Measurements from ENCODE around the gene DNAH14. TPM values are rescaled to one million over a fixed set of nuclear protein-coding genes. Genes with fewer than 3 reads are reported as not detected.
"Not testable (repeated sequence)": the region's sequence is repeated elsewhere in the genome, so short reads cannot be mapped to it uniquely, and the experiment has no call there.

DNAH14 gene
- total RNA-seq, 1 experiment from 2014 or later = 69.7 TPM

GRCh38 chr1:224995602-224996001, 66.1 kb downstream of the DNAH14 start:
- intact Hi-C loops (cut with micrococcal nuclease) = no loop called here
- ChIA-PET POLR2A (interaction anchor here (0.6 kb wide), 2 partner anchors 52 to 1189 kb away, joined by 3 to 6 read pairs; no protein-coding TSS in a partner anchor), CTCF (no interaction called here)
- no peaks in the 10 kb centered on the region for H3K27me3 Mint-ChIP-seq (ENCODE audit: insufficient read depth, unreplicated experiment)
- peaks cover 11% of the 10 kb centered on the region for H3K4me1 Mint-ChIP-seq (ENCODE audit: insufficient read depth, unreplicated experiment)
- BruUV-seq (replicated peaks) = no TSS peak
- no peak overlapping the region for H3K27ac Mint-ChIP-seq (ENCODE audit: low read depth, unreplicated experiment)
- peaks cover 13% of the 10 kb centered on the region for H3K9me3 Mint-ChIP-seq (ENCODE audit: unreplicated experiment)
- no peak overlapping the region for H3K4me3 Mint-ChIP-seq (ENCODE audit: unreplicated experiment)
- no peak for DNase-seq (ENCODE audit: unreplicated experiment)
- H3K36me3 Mint-ChIP-seq (ENCODE audit: insufficient read depth, unreplicated experiment) = no peaks in the 10 kb centered on the region
- TF ChIP-seq, protein P1, sequence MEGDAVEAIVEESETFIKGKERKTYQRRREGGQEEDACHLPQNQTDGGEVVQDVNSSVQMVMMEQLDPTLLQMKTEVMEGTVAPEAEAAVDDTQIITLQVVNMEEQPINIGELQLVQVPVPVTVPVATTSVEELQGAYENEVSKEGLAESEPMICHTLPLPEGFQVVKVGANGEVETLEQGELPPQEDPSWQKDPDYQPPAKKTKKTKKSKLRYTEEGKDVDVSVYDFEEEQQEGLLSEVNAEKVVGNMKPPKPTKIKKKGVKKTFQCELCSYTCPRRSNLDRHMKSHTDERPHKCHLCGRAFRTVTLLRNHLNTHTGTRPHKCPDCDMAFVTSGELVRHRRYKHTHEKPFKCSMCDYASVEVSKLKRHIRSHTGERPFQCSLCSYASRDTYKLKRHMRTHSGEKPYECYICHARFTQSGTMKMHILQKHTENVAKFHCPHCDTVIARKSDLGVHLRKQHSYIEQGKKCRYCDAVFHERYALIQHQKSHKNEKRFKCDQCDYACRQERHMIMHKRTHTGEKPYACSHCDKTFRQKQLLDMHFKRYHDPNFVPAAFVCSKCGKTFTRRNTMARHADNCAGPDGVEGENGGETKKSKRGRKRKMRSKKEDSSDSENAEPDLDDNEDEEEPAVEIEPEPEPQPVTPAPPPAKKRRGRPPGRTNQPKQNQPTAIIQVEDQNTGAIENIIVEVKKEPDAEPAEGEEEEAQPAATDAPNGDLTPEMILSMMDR (IDR thresholded peaks at IDR 0.05; ENCODE audit: unreplicated experiment) = no peak

DNA sequence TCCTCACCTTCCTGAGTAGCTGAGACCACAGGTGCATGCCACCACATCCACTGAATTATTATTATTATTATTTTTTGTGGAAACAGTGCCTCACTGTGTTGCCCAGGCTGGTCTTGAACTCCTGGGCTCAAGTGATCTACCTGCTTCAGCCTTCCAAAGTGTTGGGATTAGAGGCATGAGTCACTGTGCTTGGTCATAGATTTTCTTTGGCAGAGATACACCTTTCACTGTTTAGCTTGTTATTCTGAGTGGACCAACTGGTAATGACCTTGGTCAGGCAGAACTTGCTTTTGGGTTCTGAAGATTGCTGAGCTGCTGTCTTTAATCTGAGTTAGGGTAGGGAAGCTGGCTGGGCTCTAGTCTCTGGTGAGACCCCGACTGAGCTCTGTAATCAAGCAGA, 66.8 kb downstream of the DNAH14 start:
- BruUV-seq (replicated peaks) = no TSS peak
- H3K36me3 Mint-ChIP-seq (ENCODE audit: insufficient read depth, unreplicated experiment) = peaks cover 5% of the 10 kb centered on the region
- CTCF ChIA-PET = interaction anchor here (0.7 kb wide), 1 partner anchor 10 kb away, joined by 3 read pairs; no protein-coding TSS in a partner anchor
- POLR2A ChIA-PET = interaction anchor here (0.6 to 1.1 kb wide), 3 partner anchors 11 to 1189 kb away, joined by 4 to 6 read pairs (median 5); no protein-coding TSS in a partner anchor
- peaks cover 13% of the 10 kb centered on the region for H3K9me3 Mint-ChIP-seq (ENCODE audit: unreplicated experiment)
- TF ChIP-seq, protein P1 (IDR thresholded peaks at IDR 0.05; ENCODE audit: unreplicated experiment) = no peak
- no peak overlapping the region for H3K4me3 Mint-ChIP-seq (ENCODE audit: unreplicated experiment)
- H3K27ac Mint-ChIP-seq (ENCODE audit: low read depth, unreplicated experiment) = no peak overlapping the region
- H3K27me3 Mint-ChIP-seq (ENCODE audit: insufficient read depth, unreplicated experiment) = no peaks in the 10 kb centered on the region
- peak; percentile 79 for DNase-seq (ENCODE audit: unreplicated experiment)
- intact Hi-C loops (cut with micrococcal nuclease) = no loop called here
- peaks cover 11% of the 10 kb centered on the region for H3K4me1 Mint-ChIP-seq (ENCODE audit: insufficient read depth, unreplicated experiment)

GRCh38 chr1:224998185-224998584, 68.7 kb downstream of the DNAH14 start:
- ChIA-PET POLR2A (no interaction called here), CTCF (interaction anchor here (0.7 kb wide), 1 partner anchor 346 kb away, joined by 3 read pairs; no protein-coding TSS in a partner anchor)
- TF ChIP-seq, protein P1 (IDR thresholded peaks at IDR 0.05; ENCODE audit: unreplicated experiment) = no peak
- Mint-ChIP-seq H3K27ac (ENCODE audit: low read depth, unreplicated experiment) (no peak overlapping the region), H3K36me3 (ENCODE audit: insufficient read depth, unreplicated experiment) (peaks cover 6% of the 10 kb centered on the region), H3K27me3 (ENCODE audit: insufficient read depth, unreplicated experiment) (no peaks in the 10 kb centered on the region), H3K4me1 (ENCODE audit: insufficient read depth, unreplicated experiment) (peaks cover 11% of the 10 kb centered on the region), H3K4me3 (ENCODE audit: unreplicated experiment) (no peak overlapping the region), H3K9me3 (ENCODE audit: unreplicated experiment) (peaks cover 8% of the 10 kb centered on the region)
- DNase-seq (ENCODE audit: unreplicated experiment) = no peak
- BruUV-seq (replicated peaks) = no TSS peak
- intact Hi-C loops (cut with micrococcal nuclease) = no loop called here

GRCh38 chr1:225004396-225004795, 74.9 kb downstream of the DNAH14 start:
- BruUV-seq (replicated peaks) = no TSS peak
- no peak for DNase-seq (ENCODE audit: unreplicated experiment)
- CTCF ChIA-PET = interaction anchor here (0.6 kb wide), 1 partner anchor 14 kb away, joined by 3 read pairs; no protein-coding TSS in a partner anchor
- Mint-ChIP-seq H3K36me3 (ENCODE audit: insufficient read depth, unreplicated experiment) (peaks cover 22% of the 10 kb centered on the region), H3K4me3 (ENCODE audit: unreplicated experiment) (no peak overlapping the region), H3K4me1 (ENCODE audit: insufficient read depth, unreplicated experiment) (no peaks in the 10 kb centered on the region), H3K9me3 (ENCODE audit: unreplicated experiment) (peaks cover 13% of the 10 kb centered on the region), H3K27ac (ENCODE audit: low read depth, unreplicated experiment) (no peak overlapping the region), H3K27me3 (ENCODE audit: insufficient read depth, unreplicated experiment) (no peaks in the 10 kb centered on the region)
- POLR2A ChIA-PET = no interaction called here
- intact Hi-C loops (cut with micrococcal nuclease) = no loop called here
- TF ChIP-seq, protein P1 (IDR thresholded peaks at IDR 0.05; ENCODE audit: unreplicated experiment) = peak; percentile 33

- H3K4me1 Mint-ChIP-seq (ENCODE audit: insufficient read depth, unreplicated experiment); BruUV-seq (replicated peaks); H3K4me3 Mint-ChIP-seq (ENCODE audit: unreplicated experiment); DNase-seq (ENCODE audit: unreplicated experiment); POLR2A ChIA-PET; CTCF ChIA-PET; intact Hi-C loops (cut with micrococcal nuclease); H3K27me3 Mint-ChIP-seq (ENCODE audit: insufficient read depth, unreplicated experiment): not testable (repeated sequence)
- Mint-ChIP-seq H3K27ac (ENCODE audit: low read depth, unreplicated experiment) (peak overlapping the region; percentile 56), H3K36me3 (ENCODE audit: insufficient read depth, unreplicated experiment) (peaks cover 26% of the 10 kb centered on the region), H3K9me3 (ENCODE audit: unreplicated experiment) (peaks cover 19% of the 10 kb centered on the region)
These were observed 76.9 kb downstream of the DNAH14 start for GRCh38 chr1:225006352-225006751.

GRCh38 chr1:225008050-225008449, 78.6 kb downstream of the DNAH14 start:
- H3K4me3 Mint-ChIP-seq (ENCODE audit: unreplicated experiment); H3K27ac Mint-ChIP-seq (ENCODE audit: low read depth, unreplicated experiment); DNase-seq (ENCODE audit: unreplicated experiment); H3K4me1 Mint-ChIP-seq (ENCODE audit: insufficient read depth, unreplicated experiment); H3K27me3 Mint-ChIP-seq (ENCODE audit: insufficient read depth, unreplicated experiment); intact Hi-C loops (cut with micrococcal nuclease); BruUV-seq (replicated peaks); CTCF ChIA-PET; POLR2A ChIA-PET: not testable (repeated sequence)
- Mint-ChIP-seq H3K9me3 (ENCODE audit: unreplicated experiment) (peaks cover 26% of the 10 kb centered on the region), H3K36me3 (ENCODE audit: insufficient read depth, unreplicated experiment) (peaks cover 25% of the 10 kb centered on the region)
